D721Med (cell line): ENCODE results near the gene PHKG2.

Source experiments
- DNase-seq: peaks from one replicate; pipeline ENCODE4 v3.0.0; 2011; ENCODE audit warnings: low spot score; ENCODE audit not compliant: insufficient read length
- FAIRE-seq: peaks from 2 replicates; lab custom pipeline; 2011; peaks lifted over from hg19 to GRCh38; lab: Jason Lieb, UNC
- TF ChIP-seq, protein P1 (sequence below): IDR thresholded peaks from 2 replicates; pipeline ENCODE4 v1.5.1; 2012; ENCODE audit warnings: mild to moderate bottlenecking, control low read depth; ENCODE audit not compliant: insufficient read depth; ENCODE audit errors: missing control alignments

PHKG2 gene

DNA sequence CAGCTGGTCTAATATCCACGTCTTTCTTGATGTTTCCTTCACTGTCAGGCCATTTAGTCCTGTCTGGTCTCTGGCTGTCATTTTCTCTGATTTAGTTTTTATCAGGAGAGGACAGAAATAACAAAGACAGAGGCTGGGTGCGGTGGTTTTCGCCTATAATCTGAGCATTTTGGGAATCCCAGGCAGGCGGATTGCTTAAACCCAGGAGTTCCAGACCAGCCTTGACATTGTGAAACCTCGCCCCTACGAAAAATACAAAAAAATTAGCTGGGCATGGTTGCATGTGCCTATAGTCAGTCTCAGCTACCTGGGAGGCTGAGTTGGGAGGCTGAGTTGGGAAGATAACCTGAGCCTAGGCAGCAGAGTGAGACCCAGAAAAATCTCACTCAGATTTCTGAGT is 42.2 kb upstream of the PHKG2 start:
- FAIRE-seq (no peak), DNase-seq (no peak)
- TF ChIP-seq, protein P1, sequence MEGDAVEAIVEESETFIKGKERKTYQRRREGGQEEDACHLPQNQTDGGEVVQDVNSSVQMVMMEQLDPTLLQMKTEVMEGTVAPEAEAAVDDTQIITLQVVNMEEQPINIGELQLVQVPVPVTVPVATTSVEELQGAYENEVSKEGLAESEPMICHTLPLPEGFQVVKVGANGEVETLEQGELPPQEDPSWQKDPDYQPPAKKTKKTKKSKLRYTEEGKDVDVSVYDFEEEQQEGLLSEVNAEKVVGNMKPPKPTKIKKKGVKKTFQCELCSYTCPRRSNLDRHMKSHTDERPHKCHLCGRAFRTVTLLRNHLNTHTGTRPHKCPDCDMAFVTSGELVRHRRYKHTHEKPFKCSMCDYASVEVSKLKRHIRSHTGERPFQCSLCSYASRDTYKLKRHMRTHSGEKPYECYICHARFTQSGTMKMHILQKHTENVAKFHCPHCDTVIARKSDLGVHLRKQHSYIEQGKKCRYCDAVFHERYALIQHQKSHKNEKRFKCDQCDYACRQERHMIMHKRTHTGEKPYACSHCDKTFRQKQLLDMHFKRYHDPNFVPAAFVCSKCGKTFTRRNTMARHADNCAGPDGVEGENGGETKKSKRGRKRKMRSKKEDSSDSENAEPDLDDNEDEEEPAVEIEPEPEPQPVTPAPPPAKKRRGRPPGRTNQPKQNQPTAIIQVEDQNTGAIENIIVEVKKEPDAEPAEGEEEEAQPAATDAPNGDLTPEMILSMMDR: no peak

DNA sequence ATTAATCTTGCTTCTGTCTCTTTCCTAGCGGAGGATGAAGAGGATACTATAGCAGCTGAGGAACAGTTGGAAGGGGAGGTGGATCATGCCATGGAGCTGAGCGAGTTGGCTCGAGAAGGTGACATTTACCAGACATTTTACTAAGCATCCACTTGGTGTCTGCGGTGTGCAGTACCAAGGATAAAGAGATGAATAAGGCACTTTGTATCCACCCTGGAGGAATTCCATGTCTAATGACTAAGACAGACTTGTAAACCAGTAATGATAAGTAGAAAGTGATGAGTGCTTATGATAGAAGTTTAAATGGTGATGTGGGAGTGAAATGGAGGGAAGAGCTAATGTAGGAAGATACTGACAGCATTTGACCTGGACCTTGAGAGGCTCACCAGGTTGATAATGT is 37.3 kb upstream of the PHKG2 start:
- FAIRE-seq (no peak), DNase-seq (no peak)
- TF ChIP-seq, protein P1: no peak

DNA sequence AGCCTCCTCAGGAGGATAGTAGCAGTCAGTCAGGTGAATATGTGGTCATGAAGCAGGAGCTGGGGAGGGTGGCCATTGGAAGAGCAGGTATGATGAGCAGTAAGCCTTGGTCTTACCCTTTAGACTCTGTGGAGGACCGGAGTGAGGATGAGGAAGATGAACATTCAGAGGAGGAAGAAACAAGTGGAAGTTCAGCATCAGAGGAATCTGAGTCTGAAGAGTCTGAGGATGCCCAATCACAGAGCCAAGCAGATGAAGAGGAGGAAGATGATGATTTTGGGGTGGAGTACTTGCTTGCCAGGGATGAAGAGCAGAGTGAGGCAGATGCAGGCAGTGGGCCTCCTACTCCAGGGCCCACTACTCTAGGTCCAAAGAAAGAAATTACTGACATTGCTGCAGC is 36.5 kb upstream of the PHKG2 start:
- FAIRE-seq (no peak), DNase-seq (no peak)
- TF ChIP-seq, protein P1: no peak

DNA sequence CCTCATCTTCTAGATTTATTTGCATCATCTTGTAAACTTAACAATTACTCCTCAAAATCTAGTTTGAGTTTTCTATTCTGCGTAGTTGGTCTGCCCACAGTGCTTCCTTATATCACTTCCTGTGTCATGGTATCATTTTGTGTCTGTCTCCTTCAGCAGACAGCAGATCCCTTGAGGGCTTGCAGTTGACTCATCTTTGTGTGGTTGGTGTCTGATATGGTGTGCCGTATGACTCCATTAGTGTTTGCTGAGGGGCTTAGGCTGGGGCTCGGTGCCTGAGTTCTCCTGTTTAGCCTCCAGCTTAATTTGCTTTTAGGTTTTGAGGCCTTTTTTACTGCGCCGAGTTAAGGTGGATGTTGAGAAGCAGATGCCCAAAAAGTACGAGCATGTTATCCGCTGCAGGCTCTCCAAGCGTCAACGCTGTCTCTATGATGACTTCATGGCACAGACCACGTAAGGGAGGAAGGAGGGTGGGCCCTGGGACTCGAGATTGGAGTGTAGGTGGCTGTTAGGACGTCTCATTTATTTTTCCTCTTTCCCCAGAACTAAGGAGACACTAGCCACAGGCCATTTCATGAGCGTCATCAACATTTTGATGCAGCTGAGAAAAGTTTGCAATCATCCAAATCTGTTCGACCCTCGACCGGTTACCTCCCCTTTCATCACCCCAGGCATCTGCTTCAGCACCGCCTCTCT is 32.3 kb upstream of the PHKG2 start:
- DNase-seq (no peak), FAIRE-seq (no peak)
- TF ChIP-seq, protein P1: no peak

DNA sequence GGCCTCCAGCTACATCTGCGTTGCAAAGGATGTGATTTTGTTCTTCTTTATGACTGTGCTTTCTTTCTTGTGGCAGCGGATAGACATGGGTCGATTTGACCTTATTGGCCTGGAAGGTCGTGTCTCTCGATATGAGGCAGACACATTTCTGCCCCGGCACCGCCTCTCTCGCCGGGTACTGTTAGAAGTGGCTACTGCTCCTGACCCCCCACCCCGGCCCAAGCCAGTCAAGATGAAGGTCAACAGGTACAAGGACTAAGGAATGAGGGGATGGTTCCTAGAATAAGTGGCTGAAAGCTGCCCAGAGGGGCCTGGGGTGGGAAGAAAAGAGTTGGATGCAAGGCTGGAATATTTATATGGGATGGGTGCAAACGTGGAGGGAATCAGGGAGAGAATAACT is 28.1 kb upstream of the PHKG2 start:
- FAIRE-seq (no peak), DNase-seq (no peak)

DNA sequence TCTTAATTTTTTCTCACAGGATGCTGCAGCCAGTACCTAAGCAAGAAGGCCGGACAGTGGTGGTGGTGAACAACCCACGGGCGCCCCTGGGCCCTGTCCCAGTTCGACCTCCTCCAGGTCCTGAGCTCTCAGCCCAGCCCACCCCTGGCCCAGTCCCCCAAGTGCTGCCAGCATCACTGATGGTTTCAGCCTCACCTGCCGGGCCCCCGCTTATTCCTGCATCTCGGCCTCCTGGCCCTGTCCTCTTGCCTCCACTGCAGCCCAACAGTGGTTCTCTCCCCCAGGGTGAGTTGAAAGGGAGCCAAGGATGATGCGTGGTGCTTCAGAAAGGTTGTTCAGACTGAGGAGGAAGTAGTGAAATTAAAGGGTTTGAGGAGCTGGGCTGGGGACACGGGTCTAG is 27.5 kb upstream of the PHKG2 start:
- TF ChIP-seq, protein P1: no peak
- no peak for FAIRE-seq

More for the DNA sequence above, 28.1 kb upstream of the PHKG2 start:
- TF ChIP-seq, protein P1: no peak

DNA sequence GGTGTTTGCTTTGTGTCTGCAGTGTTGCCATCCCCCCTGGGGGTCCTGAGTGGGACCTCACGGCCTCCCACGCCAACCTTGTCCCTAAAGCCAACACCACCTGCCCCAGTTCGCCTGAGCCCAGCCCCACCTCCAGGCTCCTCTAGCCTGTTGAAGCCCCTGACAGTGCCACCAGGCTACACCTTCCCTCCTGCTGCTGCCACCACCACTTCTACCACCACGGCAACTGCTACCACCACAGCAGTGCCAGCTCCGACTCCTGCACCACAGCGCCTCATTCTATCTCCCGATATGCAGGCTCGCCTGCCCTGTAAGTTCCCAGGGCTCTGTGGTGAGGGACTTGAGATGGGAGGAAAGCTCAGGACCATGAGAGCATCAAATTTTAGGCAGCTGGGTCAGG is 27.1 kb upstream of the PHKG2 start:
- FAIRE-seq: no peak
- TF ChIP-seq, protein P1: no peak
- DNase-seq: no peak

More for the DNA sequence above, 27.5 kb upstream of the PHKG2 start:
- no peak for DNase-seq
